HG03457 (cell line): ENCODE data around the gene HIVEP2.

Experiments
- ATAC-seq: cut with Tn5 transposase; IDR thresholded peaks from one replicate; pipeline ENCODE4 v1.9.1; 2021; ENCODE audit warnings: moderate number of reproducible peaks; ENCODE audit not compliant: unreplicated experiment

The HIVEP2 gene

DNA sequence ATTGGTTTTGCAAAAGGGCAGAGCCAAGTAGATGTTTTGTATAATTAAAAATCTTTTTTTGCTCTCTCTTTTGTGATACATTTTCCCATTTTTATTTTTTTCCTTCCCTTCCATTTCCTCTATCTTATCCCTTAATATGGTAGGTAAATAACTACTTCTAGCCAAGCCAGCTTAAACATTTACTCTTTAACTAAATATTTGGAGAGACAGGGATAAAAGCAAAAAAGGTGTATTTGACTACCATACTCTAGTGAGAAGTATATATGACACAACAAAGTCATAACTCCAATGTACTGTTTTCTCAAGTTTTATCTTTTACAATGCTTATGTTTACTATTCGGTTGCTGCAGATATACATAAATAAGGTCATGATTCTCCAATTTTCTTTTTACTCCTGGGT is 154.7 kb downstream of the HIVEP2 start:
- ATAC-seq: no peak

GRCh38 chr6:142787422-142787821 is 157.6 kb downstream of the HIVEP2 start:
- no peak for ATAC-seq

- ATAC-seq: no peak
These were observed 158.5 kb downstream of the HIVEP2 start for GRCh38 chr6:142786476-142786875.

- ATAC-seq: peak; percentile 91
These were observed 160.6 kb downstream of the HIVEP2 start for GRCh38 chr6:142784344-142784743.

DNA sequence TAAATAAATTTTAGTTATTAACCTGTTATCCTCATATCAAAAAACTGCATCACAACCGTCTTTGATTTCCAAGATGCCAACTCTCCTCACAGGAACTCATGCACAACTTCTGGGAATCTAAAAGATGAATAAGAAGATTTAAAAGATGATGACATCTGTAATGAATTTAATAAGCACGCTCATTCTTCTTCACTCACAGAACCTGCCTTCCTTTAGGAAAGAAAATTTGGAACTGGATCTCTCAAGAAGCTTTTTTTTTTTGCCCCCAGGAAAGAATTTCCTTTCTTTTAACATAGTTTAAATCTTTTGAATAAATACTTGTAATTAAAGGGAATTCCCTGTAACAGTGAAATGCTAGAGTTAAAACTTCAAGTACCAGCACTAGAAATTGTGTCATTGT is 161.5 kb downstream of the HIVEP2 start:
- no peak for ATAC-seq

DNA sequence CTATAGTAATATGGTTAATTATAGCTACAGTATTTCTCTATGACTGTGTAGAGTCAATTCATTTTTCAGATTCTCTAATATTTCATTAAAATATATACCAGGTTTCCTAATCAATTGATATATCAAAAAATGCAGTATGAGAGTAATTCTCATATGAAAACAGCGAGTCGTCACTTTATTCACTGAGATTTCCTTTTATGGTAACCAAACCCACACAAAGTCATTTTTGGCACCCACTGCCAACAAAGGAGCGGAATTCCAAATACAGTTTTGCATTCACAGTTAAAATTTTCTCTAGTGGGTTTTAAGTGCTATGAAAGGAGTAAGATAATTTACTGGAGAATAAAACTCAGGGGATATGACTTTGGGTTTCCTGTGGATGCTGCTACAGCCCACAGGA is 163.8 kb downstream of the HIVEP2 start:
- no peak for ATAC-seq

GRCh38 chr6:142773859-142774648 is 170.9 kb downstream of the HIVEP2 start:
- ATAC-seq: no peak

GRCh38 chr6:142773324-142773723 is 171.7 kb downstream of the HIVEP2 start:
- ATAC-seq: no peak

DNA sequence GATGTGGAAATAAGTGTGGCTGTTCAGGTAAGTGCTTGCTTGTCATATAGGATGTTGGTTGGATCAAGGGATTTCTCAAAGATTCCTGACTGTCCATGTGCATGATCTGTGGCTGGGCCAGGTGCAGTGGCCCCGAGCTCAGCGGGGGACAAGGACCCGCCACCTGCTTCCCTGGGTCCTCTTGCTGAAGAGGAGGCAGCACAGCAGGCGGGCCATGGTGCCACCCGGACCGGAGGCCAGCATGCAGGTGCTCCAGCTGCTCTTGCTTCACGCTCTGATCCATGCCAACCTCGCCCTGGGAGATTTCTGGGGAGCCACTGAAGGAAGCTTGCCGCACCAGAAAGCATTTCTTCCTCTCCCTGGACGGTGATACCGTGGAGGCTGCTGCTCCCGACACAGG is 173.8 kb downstream of the HIVEP2 start:
- ATAC-seq: no peak

DNA sequence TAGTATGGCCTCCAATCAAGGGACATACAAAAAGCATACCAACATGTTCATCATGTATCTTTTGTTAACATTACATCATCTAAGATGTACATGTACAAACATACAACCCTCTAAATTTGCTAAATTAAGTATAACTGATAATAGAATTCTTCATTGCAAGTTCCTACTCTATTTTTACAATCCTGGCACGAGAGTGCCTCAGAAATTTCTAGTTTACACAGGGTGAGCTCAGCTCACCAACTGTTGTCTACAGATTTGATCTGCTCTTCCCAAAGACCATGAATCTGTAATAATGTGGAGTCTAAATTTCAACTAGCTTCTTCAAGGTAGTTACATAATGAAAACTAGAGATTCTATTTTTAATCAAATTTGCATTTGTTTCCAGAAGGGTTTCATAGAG is 179.7 kb downstream of the HIVEP2 start:
- no peak for ATAC-seq

DNA sequence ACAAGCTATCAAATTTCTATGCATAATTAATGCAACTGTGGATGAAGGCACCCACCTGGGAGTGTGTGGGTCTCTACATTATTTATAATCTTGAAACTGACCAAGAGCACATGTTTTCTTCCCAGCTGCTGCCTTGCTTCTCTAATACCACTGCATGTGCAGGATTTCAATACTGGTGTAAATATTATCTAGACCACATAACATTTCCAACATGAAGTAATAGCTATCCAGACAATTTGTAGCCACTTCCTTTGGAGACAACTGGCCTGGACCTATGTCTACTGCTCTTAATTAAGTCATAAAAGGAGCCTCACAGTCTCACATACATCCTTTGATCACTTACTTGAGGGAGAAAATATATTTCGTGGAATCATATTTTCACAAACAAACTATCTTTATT is 180.7 kb downstream of the HIVEP2 start:
- no peak for ATAC-seq

GRCh38 chr6:142763205-142763604 is 181.8 kb downstream of the HIVEP2 start:
- ATAC-seq: no peak

- ATAC-seq: no peak
These were observed 183.2 kb downstream of the HIVEP2 start for GRCh38 chr6:142761756-142762155.

GRCh38 chr6:142760152-142760551 is 184.8 kb downstream of the HIVEP2 start:
- no peak for ATAC-seq

DNA sequence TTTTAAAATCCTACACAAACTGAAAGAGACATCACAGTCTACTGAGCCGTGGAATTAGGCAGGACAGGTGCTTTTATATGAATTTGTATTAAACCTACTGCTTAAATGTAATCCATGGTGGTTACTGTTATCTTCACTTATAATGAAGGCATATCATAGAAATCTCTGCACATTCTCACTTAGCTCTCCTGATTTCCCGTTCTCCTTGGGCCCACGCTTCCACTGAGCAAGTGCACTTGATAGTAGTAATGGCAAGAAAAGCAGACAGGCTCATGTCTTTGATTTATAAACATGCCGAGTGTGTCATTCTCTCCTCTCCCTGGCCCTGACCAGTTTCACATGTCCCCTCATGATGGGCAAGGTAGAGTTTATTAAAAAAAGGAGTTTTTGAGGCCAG is 186.3 kb downstream of the HIVEP2 start:
- no peak for ATAC-seq

GRCh38 chr6:142757852-142758628 is 186.9 kb downstream of the HIVEP2 start:
- no peak for ATAC-seq

DNA sequence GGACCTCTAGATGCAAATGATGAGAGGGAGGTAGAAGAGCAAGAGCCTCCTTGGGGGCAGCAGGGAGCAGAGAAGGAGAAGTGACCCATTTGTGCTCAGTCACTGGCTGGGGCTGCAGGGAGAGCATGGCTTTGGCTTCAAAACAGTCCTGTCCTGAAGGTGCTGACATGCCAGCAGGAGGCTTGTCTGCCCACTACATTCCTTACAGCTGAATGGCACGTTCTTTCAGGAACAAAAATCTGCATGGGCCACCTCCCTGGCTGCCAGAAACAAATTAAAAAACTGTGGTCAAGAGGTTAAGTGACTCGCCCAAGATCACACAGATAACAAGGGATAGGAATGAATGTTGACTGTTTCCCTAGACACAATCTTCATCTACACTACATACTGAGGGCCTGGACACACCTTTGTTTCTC is 188.8 kb downstream of the HIVEP2 start:
- ATAC-seq: no peak

DNA sequence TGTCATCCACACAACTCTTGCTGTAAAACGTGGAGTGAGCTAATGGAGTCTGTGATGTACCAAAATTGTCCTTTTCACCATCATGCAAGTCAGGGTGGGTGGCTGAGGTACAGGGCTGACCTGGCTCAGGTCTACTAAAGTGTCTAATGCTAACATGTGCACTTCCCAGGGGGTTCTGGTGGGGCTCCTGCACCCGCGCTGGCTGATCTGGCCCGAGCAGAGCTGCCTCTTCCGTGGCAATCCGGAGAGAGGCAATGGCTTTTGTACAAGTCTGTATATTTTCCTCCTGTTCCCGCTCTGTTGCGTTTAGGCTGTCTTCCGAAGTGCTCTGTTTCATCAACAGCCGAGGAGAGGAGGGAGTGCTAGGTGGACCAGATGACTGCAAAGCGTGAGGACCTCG is 191.8 kb downstream of the HIVEP2 start:
- no peak for ATAC-seq

DNA sequence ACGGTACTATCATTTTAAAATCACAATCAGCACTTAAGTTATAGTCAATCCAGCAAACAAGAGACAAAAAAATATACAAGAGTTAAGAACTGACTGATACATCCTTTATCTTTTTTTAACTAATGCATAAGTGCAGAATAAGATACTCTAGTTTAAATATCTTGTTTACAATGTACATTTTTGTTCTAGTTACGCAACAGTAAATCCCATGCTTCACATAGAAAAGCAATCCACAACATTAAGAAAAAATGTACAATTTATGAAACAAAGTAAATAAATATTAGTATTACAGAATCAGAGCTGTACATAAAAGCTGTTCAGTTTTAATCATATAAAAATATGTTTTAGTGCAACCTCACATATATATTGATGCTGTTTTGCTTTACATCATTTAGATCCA is 192.6 kb downstream of the HIVEP2 start:
- ATAC-seq: no peak

- ATAC-seq: no peak
These were observed 193.5 kb downstream of the HIVEP2 start for GRCh38 chr6:142751452-142751851.

DNA sequence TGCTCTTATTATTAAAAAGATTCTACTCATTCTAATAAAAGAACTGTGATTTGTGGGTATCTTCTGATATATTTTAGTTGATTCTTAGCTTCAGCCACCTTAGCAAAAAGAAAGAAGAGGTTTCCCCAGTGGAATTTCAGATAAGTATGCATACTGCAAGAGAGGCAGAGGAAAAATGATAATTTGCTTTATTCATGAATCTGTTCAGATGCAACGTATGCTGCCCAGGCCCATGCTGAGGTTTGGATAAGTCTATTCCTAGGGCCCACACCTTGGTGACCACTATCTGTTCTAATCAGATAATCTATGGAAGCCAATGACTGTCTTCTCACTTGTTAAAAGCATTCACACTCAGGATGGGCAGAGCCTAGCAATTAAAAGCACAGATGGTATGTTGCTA is 194.0 kb downstream of the HIVEP2 start:
- no peak for ATAC-seq

GRCh38 chr6:142749556-142749955 is 195.4 kb downstream of the HIVEP2 start:
- ATAC-seq: no peak
